Epithelial cell of esophagus (primary cell): Measurements from ENCODE around the gene SAMD10.
A peak's percentile ranks its signal among the peaks of the same experiment; 100 is the strongest.
"Not testable (repeated sequence)": the region's sequence is repeated elsewhere in the genome, so short reads cannot be mapped to it uniquely, and the experiment has no call there.

ENCODE experiments used
- DNase-seq: peaks from one replicate; pipeline ENCODE4 v3.0.0; 2010; ENCODE audit warnings: low read depth
- H3K4me3 ChIP-seq: 2 replicates; pipeline ENCODE4 v1.5.1; 2011; ENCODE audit warnings: mild to moderate bottlenecking, low read length, control low read depth
- TF ChIP-seq, protein P1 (sequence below): IDR thresholded peaks from 2 replicates; pipeline ENCODE4 v1.5.1; 2011; ENCODE audit warnings: low read depth, mild to moderate bottlenecking, low read length, control low read depth, inconsistent platforms; ENCODE audit not compliant: insufficient read depth; ENCODE audit errors: missing control alignments

The SAMD10 gene

DNA sequence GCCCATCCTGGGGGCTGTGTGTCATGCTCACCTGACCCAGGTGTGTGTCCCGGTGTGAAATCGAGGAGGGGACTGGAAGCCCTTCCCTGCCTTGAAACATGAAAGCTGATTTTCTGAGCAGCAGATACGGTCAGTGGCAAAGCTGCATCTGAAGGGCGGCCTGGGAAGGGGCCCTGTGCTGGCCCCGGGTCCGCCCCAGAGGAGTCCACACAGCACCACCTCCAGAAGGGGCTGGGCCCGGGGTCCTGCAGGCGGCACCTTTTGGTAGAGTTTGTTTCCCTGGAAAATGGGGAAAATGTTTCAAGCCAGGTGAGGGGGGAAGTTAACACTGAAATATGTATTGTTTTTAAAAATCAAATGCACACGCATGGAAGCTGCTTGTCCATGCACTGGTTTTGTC, 44.0 kb downstream of the SAMD10 start:
- DNase-seq = no peak
- TF ChIP-seq, protein P1, sequence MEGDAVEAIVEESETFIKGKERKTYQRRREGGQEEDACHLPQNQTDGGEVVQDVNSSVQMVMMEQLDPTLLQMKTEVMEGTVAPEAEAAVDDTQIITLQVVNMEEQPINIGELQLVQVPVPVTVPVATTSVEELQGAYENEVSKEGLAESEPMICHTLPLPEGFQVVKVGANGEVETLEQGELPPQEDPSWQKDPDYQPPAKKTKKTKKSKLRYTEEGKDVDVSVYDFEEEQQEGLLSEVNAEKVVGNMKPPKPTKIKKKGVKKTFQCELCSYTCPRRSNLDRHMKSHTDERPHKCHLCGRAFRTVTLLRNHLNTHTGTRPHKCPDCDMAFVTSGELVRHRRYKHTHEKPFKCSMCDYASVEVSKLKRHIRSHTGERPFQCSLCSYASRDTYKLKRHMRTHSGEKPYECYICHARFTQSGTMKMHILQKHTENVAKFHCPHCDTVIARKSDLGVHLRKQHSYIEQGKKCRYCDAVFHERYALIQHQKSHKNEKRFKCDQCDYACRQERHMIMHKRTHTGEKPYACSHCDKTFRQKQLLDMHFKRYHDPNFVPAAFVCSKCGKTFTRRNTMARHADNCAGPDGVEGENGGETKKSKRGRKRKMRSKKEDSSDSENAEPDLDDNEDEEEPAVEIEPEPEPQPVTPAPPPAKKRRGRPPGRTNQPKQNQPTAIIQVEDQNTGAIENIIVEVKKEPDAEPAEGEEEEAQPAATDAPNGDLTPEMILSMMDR = no peak
- no peak overlapping the region for H3K4me3 ChIP-seq

DNA sequence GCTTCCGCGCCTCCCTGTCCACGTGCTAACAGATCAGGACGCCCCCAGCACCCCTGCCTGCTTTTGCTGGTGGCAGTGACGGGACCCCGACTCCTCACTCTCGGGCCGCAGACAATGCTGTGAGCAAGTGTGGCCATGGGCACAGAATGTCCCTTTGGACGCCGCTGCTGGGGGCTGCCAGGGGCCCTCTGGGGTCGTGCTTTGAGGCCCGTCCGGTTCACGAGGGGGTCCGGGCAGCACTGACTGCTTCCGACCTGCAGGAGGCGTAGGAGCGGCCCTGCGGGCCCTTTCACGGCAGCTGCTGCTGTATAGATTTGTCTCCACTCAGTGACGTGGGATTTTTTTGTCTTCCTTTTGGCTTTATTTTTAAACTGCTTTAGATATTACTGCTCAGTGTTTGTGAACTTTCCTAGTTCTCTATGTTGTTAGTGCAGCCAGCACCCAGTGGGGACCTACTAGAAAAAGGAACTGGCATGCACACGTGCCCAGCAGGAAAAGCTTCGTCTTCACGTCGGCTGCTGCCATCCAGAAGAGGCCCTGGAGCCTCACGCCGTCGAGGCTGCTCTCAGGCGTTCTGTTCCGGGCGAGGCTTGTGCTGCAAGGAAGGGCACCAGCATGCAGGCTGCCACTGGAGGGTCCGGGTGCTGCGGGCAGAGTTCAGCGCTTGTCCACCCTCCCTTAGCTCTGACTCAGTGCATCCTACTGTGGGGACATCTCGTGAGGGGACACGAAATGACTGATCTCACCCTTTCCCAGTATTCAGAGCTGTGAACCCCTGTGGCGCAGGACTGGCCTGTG, 45.0 kb downstream of the SAMD10 start:
- no peak for DNase-seq
- TF ChIP-seq, protein P1 = peak; percentile 37
- no peak overlapping the region for H3K4me3 ChIP-seq

DNA sequence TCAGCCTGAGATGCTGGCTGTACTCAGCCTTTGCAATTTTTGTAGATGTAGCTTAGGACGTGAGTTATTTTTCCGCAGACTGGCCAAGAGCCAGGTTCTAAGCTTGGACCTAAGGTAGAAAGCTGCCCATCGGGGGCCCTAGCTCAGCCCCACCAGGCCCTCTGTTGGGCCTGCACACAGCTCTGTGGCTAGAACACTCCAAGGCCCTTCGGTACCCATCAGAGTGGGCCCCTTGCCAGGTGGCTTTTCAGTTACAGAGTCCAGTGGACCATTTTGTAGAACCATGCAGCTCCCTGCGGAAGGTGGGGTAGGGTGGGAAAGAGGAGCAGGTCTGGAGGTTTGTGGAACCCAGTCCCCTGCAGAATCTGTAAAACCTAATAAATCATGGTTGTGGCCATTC, 45.8 kb downstream of the SAMD10 start:
- DNase-seq = no peak
- no peak overlapping the region for H3K4me3 ChIP-seq
- TF ChIP-seq, protein P1 = no peak

DNA sequence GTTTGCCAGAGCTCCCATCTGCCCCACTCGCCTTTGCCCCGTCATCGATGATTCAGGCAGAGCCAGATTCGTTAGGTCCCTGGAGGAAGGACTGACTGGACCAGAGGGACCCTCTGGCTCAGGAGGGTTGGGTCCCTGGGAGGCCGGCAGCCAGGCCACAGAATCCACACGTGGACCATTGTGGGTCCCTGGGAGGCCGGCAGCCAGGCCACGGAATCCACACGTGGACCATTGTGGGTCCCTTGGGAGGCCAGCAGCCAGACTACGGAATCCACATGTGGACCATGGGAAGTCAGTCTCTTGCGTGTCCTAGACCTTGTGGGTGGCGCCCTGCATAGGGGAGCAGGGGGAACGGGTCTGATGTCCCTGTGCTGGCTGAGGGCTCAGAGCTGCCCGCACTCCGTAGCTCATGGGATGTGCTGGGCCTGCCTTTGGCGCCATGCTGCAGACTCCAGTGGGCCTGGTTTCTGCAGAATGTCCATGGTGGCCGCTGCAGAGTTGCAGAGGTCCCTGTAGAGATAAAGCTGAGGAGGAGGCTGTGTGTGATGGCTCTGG, 46.8 kb downstream of the SAMD10 start:
- H3K4me3 ChIP-seq = no peak overlapping the region
- TF ChIP-seq, protein P1 = no peak
- no peak for DNase-seq

DNA sequence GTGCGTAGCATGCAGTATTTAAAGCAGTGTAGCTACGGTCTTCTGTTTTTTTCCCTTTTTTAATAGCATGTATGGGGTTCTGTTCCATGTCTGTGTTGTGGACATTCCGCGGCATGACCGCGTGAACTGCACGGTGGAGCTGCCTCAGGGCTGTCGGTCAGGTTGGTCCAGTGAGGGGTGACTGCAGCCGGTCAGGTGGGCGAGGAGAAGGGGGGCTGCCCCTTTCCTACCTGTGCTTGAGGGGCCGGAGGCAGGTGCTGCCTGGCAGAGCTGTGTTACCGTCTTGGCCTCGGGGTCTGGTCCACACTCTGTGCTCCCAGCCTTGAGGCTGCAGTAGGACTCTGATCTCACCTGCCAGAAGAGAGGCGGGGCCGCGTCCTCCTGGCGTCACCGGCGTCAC, 47.7 kb downstream of the SAMD10 start:
- TF ChIP-seq, protein P1 = no peak
- no peak for DNase-seq
- no peak overlapping the region for H3K4me3 ChIP-seq

DNA sequence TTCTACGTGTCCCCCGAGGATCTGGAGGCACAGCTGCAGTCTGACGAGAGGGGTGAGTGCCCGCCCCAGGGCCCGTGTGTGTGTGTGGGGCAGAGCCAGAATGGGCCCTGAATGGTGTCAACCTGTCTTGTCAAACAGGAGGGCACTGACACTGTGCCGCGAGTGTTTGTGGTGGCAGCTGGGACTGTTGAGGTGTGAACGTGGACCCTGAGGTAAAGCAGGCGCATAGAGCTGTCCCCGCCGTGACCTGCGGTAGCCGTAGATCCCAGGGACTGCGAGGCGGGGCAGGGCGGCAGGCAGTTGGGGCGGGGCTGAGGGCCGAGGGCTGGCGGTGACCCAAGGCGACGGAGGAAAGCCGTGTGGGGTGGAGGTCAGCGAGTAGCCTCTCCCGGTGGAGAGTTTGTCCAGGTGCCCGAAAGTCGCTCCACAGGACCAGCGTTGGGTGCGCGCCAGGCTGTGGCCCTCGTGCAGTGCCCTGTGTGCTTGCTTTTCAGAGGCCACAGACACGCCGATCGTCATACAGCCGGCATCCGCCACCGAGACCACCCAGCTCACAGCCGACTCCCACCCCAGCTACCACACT, 48.4 kb downstream of the SAMD10 start:
- TF ChIP-seq, protein P1 = no peak
- no peak overlapping the region for H3K4me3 ChIP-seq
- no peak for DNase-seq

DNA sequence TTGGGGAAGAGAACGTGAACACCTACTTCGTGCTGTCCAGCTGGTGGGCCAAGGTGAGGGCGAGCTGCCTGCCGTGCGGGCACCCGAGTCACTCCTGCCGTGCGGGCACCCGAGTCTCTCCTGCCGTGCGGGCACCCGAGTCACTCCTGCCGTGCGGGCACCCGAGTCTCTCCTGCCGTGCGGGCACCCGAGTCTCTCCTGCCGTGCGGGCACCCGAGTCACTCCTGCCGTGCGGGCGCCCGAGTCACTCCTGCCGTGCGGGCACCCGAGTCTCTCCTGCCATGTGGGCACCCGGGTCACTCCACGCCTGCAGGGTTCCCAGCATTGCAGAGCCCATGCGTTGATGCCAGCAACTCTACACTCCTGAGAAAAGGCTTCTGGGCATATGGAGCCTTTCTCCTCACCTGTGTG, 50.0 kb downstream of the SAMD10 start:
- DNase-seq, H3K4me3 ChIP-seq: not testable (repeated sequence)
